ENCODE measurements around the gene MED16.

MED16 gene

GRCh38 chr19:924553-925086 is 31.6 kb upstream of the MED16 start:
- TF ChIP-seq CTCF (IDR thresholded peaks at IDR 0.05; ENCODE audit: low read length, missing control alignments): no peak
- no peak for DNase-seq (ENCODE audit: low read depth)
- peak overlapping the region; percentile 79 for H3K4me3 ChIP-seq (replicated peaks; ENCODE audit: low read depth, low read length)

DNA sequence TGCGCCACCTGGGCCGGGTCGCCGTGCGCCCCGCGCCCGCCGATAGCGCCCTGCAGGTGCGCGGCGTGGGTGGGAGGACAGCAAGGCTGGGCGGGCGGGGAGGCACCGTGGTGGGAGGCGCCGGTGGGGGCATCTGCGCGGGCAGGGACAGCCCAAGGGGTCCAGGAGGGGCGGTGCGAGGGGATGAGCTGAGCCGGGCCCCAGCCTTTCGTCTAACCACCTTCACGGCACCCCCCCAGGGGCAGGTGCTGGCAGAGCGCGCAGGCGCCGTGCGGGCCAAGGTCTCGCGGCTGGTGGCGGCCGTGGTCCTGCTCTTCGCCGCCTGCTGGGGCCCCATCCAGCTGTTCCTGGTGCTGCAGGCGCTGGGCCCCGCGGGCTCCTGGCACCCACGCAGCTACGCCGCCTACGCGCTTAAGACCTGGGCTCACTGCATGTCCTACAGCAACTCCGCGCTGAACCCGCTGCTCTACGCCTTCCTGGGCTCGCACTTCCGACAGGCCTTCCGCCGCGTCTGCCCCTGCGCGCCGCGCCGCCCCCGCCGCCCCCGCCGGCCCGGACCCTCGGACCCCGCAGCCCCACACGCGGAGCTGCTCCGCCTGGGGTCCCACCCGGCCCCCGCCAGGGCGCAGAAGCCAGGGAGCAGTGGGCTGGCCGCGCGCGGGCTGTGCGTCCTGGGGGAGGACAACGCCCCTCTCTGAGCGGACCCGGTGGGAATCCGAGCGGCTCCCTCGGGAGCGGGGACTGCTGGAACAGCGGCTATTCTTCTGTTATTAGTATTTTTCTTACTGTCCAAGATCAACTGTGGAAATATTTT is 27.3 kb upstream of the MED16 start:
- TF ChIP-seq CTCF (IDR thresholded peaks at IDR 0.05; ENCODE audit: low read length, missing control alignments): no peak
- H3K4me3 ChIP-seq (replicated peaks; ENCODE audit: low read depth, low read length): no peak overlapping the region
- DNase-seq (ENCODE audit: low read depth): peak; percentile 30

GRCh38 chr19:919199-920050 is 26.4 kb upstream of the MED16 start:
- no peak for DNase-seq (ENCODE audit: low read depth)
- H3K4me3 ChIP-seq (replicated peaks; ENCODE audit: low read depth, low read length): no peak overlapping the region

DNA sequence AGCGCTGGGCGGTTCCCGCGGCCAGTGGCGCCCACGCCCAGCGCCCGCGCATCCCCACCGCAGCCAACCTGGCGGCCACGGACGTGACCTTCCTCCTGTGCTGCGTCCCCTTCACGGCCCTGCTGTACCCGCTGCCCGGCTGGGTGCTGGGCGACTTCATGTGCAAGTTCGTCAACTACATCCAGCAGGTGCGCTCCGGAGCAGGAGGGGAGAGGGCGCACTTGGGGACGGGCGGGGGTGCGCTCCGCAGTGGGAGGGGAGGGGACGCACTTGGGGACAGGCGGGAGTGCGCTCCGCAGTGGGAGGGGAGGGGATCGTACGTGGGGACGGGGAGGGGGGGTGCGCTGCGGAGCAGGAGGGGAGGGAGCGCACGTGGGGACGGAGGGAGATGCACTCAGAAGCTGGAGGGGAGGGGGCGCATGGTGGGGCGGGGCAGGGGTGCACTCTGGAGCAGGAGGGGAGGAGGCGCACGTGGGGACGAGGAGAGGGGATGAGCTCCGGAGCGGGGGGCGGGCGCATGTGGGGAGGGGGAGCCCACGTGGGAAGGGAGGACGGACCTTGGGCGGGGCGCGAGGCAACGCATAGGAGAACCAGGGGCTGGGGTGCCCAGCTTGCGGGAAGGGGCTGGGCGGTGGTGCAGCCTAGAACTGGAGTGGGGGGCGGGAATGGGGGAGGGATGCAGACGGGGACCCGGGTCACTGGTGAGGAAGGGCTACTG is 25.7 kb upstream of the MED16 start:
- TF ChIP-seq CTCF (IDR thresholded peaks at IDR 0.05; ENCODE audit: low read length, missing control alignments): no peak
- H3K4me3 ChIP-seq (replicated peaks; ENCODE audit: low read depth, low read length): no peak overlapping the region
- DNase-seq (ENCODE audit: low read depth): no peak

More at GRCh38 chr19:919199-920050, 26.4 kb upstream of the MED16 start:
- no peak for TF ChIP-seq CTCF (IDR thresholded peaks at IDR 0.05; ENCODE audit: low read length, missing control alignments)

DNA sequence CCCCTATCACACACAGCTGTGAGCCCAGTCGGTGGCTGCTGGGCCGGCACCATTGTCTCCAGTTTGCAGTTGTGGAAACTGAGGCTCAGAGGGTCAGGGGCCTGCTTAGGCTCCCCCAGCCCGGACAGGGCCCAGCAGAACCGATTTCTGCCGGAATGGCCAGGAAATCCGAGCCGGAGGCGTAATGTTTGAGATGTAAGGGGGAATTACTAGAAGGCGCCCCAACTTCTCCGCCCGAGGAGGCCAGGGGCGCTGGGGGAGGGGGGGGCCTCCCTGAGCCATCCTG is 25.1 kb upstream of the MED16 start:
- no peak overlapping the region for H3K4me3 ChIP-seq (replicated peaks; ENCODE audit: low read depth, low read length)
- no peak for DNase-seq (ENCODE audit: low read depth)
- no peak for TF ChIP-seq CTCF (IDR thresholded peaks at IDR 0.05; ENCODE audit: low read length, missing control alignments)

DNA sequence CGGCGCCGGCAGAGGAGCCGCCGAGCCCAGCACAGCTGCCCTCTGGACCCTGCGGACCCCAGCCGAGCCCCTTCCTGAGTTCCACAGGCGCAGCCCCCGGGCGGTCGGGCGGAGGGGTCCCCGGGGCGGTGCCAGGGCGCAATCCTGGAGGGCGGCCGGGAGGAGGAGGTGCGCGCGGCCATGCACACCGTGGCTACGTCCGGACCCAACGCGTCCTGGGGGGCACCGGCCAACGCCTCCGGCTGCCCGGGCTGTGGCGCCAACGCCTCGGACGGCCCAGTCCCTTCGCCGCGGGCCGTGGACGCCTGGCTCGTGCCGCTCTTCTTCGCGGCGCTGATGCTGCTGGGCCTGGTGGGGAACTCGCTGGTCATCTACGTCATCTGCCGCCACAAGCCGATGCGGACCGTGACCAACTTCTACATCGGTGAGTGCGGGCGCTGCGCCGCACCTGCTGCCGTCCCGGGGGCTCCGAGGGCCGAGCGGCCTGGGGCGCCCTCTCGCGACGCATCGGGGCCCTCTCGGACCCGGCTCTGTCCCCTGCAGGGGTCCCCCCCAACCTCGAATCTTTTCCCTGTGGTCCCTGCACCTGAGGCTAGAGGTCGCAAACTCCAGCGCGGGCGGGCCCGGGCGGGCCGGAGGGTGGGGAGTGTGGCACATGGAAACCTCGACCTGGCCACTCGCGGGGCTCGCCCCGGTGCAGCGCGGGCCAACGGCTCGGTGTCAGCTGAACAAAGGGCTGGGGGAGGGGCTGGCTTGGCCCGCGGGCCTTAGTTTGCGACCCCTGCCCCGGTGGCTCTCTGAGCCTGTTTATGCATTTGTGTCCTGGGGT is 24.6 kb upstream of the MED16 start, which contains the start of gene KISS1R:
KISS1R (plus strand) TSS at position 11 of the 829 bp plus-strand sequence; CDS start at position 181, 170 bp downstream.
- DNase-seq (ENCODE audit: low read depth): no peak

More for the DNA sequence above, 24.6 kb upstream of the MED16 start, which contains the start of gene KISS1R:
- H3K4me3 ChIP-seq (replicated peaks; ENCODE audit: low read depth, low read length): no peak within 1 kb of the TSS
- peak; percentile 7 for TF ChIP-seq CTCF (IDR thresholded peaks at IDR 0.05; ENCODE audit: low read length, missing control alignments)

All from fibroblast of pulmonary artery (primary cell).